Smooth muscle cell (in vitro differentiated cells): ENCODE data around the gene GRPEL2. TPM values are rescaled to one million over a fixed set of nuclear protein-coding genes. Genes with fewer than 3 reads are reported as not detected.

Experiments used
- DNase-seq: peaks from one replicate; lab custom pipeline; 2025; ENCODE audit not compliant: unreplicated experiment; lab: John Stamatoyannopoulos, UW
- H2AFZ ChIP-seq: fragments of 200-600 bp; sonication (generic); 2 replicates; pipeline ENCODE4 v1.6.0; 2016; ENCODE audit warnings: antibody characterized with exemption, low read depth, mild to moderate bottlenecking
- H3F3A ChIP-seq: fragments of 200-600 bp; sonication (generic); 2 replicates; pipeline ENCODE4 v1.6.0; 2017; ENCODE audit warnings: antibody characterized with exemption, low read depth
- H3K27ac ChIP-seq: fragments of 200-600 bp; sonication (generic); 2 replicates; pipeline ENCODE4 v1.5.1; 2016; ENCODE audit warnings: low read depth, mild to moderate bottlenecking
- H3K27me3 ChIP-seq: fragments of 200-600 bp; sonication (generic); 2 replicates; pipeline ENCODE4 v1.6.1; 2016; ENCODE audit warnings: low read depth, mild to moderate bottlenecking
- H3K36me3 ChIP-seq: fragments of 200-600 bp; sonication (generic); 2 replicates; pipeline ENCODE4 v1.5.1; 2016; ENCODE audit warnings: low read depth
- H3K4me1 ChIP-seq: fragments of 200-600 bp; sonication (generic); 2 replicates; pipeline ENCODE4 v1.5.1; 2016; ENCODE audit warnings: low read depth
- H3K4me2 ChIP-seq: fragments of 200-600 bp; sonication (generic); 2 replicates; pipeline ENCODE4 v1.6.0; 2016; ENCODE audit warnings: mild to moderate bottlenecking
- H3K4me3 ChIP-seq: fragments of 200-600 bp; sonication (generic); 2 replicates; pipeline ENCODE4 v1.5.1; 2016; ENCODE audit warnings: mild to moderate bottlenecking
- H3K79me2 ChIP-seq: fragments of 200-600 bp; sonication (generic); 2 replicates; pipeline ENCODE4 v1.6.0; 2016; ENCODE audit warnings: low read depth, mild to moderate bottlenecking
- H3K9ac ChIP-seq: fragments of 200-600 bp; sonication (generic); 2 replicates; pipeline ENCODE4 v1.6.0; 2016; ENCODE audit warnings: low read depth
- H3K9me3 ChIP-seq: fragments of 200-600 bp; sonication (generic); replicated peaks from 2 replicates; pipeline ENCODE4 v1.5.1; 2016; ENCODE audit warnings: low read depth
- H4K20me1 ChIP-seq: fragments of 200-600 bp; sonication (generic); 2 replicates; pipeline ENCODE4 v1.6.0; 2016; ENCODE audit warnings: low read depth
- WGBS: methylation state at CpG from one replicate; pipeline ENCODE4 v1.1.7; 2016; ENCODE audit warnings: low lambda C conversion rate; 5-methylcytosine and 5-hydroxymethylcytosine counted together
- polyA plus RNA-seq: library from polyadenylated mRNA; unstranded; fragments of >200 nt; fragmentation: Nextera tagmentation; extraction: Ambion mirVana; gene quantifications from 2 replicates; pipeline ENCODE4 v1.2.1, GENCODE V29; 2016
- total RNA-seq: library from RNA; depleted of rRNA; stranded (reverse); fragments of >200 nt; gene quantifications from 2 replicates; pipeline ENCODE4 v1.2.3, GENCODE V29; 2014
- TF ChIP-seq, protein P1 (sequence below): fragments of 200-600 bp; sonication (generic); IDR thresholded peaks from 2 replicates; pipeline ENCODE4 v1.5.1; 2017; ENCODE audit warnings: borderline replicate concordance, mild to moderate bottlenecking, antibody characterized with exemption; ENCODE audit not compliant: insufficient read depth, poor library complexity, severe bottlenecking

The GRPEL2 gene
- total and polyA plus RNA-seq, 2 experiments from 2014 or later: 5.2 to 13.0 TPM

DNA sequence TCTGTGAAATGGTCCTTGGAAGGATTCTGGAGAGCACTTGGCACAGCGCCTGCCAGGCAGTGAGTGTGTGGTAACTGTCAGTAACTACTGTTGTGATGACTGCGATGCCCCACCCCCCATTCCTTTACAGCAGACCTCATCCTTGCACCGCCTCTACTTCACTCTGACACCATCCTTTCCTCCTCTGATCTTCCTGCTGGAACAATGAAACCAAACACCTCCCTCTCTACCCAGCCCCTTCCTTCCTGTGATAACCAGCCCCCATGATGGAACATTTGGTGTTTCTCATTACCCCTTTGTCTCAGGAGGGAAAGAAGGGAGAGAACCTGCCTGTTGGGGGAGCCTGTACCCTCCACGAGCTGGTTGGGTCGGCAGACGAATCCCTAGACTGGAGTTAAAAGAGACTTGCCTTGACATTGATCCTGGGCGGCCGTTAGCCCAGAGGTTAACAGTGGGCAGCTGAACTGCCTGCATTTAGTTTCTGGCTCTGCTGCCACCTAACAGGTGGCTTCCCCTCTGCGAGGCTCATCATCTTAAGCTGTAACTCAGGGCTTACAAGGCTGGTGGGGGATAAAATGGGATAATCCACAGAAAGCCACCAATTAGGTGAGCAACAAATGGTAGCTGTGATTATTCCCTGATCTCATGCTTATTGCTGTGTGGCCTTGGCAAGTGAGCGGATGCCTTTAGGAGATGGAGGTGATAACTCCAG lies 34.2 kb upstream of the GRPEL2 start:
- Histone ChIP-seq H3K4me2 (no peak overlapping the region), H3K27ac (no peak overlapping the region), H3K4me3 (no peak overlapping the region), H3F3A (no peaks in the 10 kb centered on the region), H3K79me2 (no peaks in the 10 kb centered on the region), H3K36me3 (no peaks in the 10 kb centered on the region), H3K4me1 (no peaks in the 10 kb centered on the region), H2AFZ (no peak overlapping the region), H3K9ac (no peak overlapping the region), H3K9me3 (no peaks in the 10 kb centered on the region), H3K27me3 (peaks cover 2% of the 10 kb centered on the region), H4K20me1 (no peaks in the 10 kb centered on the region)
- 68% methylated on average over 10 of the region's 10 CpGs for WGBS
- DNase-seq: no peak
- TF ChIP-seq, protein P1, sequence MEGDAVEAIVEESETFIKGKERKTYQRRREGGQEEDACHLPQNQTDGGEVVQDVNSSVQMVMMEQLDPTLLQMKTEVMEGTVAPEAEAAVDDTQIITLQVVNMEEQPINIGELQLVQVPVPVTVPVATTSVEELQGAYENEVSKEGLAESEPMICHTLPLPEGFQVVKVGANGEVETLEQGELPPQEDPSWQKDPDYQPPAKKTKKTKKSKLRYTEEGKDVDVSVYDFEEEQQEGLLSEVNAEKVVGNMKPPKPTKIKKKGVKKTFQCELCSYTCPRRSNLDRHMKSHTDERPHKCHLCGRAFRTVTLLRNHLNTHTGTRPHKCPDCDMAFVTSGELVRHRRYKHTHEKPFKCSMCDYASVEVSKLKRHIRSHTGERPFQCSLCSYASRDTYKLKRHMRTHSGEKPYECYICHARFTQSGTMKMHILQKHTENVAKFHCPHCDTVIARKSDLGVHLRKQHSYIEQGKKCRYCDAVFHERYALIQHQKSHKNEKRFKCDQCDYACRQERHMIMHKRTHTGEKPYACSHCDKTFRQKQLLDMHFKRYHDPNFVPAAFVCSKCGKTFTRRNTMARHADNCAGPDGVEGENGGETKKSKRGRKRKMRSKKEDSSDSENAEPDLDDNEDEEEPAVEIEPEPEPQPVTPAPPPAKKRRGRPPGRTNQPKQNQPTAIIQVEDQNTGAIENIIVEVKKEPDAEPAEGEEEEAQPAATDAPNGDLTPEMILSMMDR: no peak

DNA sequence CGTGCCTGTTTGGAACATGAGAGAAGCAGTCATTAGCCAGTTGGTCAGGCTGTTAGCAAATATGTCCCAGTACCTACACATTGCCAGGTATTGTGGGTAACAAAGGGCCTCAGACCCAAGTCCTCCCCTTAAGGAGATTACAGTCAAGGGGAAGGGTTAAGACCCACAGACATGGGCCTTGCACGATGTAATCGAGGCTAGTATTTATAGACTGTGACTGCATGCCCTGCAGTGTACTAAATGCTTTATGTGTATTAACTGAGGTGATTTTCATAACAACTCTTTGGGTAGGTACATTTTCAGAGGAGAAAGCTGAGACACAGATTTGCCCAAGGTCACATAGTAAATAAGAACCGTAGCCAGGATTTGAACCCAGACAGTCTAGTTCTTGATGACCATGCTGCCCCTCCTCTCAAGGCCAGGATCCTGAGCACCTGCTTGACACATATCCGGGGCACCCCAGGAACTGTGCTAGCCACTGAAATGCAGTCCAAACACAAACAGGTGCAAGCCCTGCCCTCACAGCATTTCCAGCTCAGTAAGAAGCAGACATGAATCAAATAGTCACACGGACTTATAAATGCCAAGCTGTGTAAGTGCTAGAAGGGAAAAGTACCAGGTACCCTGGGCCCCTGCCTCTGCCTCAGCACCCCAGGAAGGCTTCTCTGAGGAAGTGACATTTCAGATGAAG lies 32.0 kb upstream of the GRPEL2 start:
- Histone ChIP-seq H3K4me1 (no peaks in the 10 kb centered on the region), H3K36me3 (no peaks in the 10 kb centered on the region), H3K9ac (no peak overlapping the region), H3K4me2 (no peak overlapping the region), H3K27ac (no peak overlapping the region), H3K27me3 (peaks cover 2% of the 10 kb centered on the region), H2AFZ (no peak overlapping the region), H3K79me2 (no peaks in the 10 kb centered on the region), H3K9me3 (no peaks in the 10 kb centered on the region), H3F3A (no peaks in the 10 kb centered on the region), H3K4me3 (no peak overlapping the region), H4K20me1 (no peaks in the 10 kb centered on the region)
- DNase-seq: no peak
- WGBS: 92% methylated on average over 6 of the region's 6 CpGs
- TF ChIP-seq, protein P1: no peak

DNA sequence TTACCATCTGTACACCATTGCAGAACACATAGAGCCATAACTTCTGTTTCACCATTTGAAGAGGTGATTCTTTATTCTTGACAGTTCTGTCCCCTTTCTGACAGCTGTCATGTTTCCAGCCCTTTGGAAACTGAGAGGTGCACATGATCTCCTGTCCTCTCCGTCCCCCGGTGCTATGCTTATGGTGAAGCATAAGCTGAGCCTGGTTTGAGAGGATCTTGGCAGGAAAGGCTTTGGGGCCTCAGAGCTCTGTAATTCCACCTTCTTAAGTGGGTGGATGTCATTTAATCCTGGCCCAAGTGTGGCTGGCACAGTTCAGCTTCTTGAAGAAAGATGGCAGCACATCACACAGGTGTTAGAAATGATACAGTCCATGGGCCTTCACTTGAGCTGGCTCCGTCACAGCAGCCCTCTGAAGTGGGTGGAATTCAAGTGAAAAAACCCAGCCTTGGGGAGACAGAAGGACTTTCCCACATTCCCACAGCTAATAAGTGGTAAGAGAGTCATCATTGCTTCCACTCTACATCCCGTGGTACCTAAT lies 30.7 kb upstream of the GRPEL2 start:
- H3F3A ChIP-seq: peaks cover under 1% of the 10 kb centered on the region
- no peak overlapping the region for H3K4me2 ChIP-seq
- no peak overlapping the region for H3K27ac ChIP-seq
- whole genome bisulfite sequencing: 89% methylated on average over 4 of the region's 4 CpGs
- TF ChIP-seq, protein P1: no peak
- no peak overlapping the region for H3K4me3 ChIP-seq
- no peaks in the 10 kb centered on the region for H3K79me2 ChIP-seq
- H4K20me1 ChIP-seq: no peaks in the 10 kb centered on the region
- DNase-seq: no peak
- no peaks in the 10 kb centered on the region for H3K9me3 ChIP-seq
- H3K4me1 ChIP-seq: no peaks in the 10 kb centered on the region
- no peak overlapping the region for H2AFZ ChIP-seq
- peaks cover 2% of the 10 kb centered on the region for H3K27me3 ChIP-seq
- H3K36me3 ChIP-seq: no peaks in the 10 kb centered on the region
- H3K9ac ChIP-seq: no peak overlapping the region
